Parathyroid adenoma (tissue), 2 donors: Measurements from ENCODE around the gene ADAMTS19.

ENCODE experiments used
- H2AFZ ChIP-seq: fragments of 300-600 bp; sonication (generic); one replicate; pipeline ENCODE4 v1.7.0; 2017; ENCODE audit warnings: antibody characterized with exemption, mild to moderate bottlenecking
- H3K27ac ChIP-seq: fragments of 300-600 bp; sonication (generic); one replicate; pipeline ENCODE4 v1.7.0; 2017
- H3K27me3 ChIP-seq: fragments of 300-600 bp; sonication (generic); one replicate; pipeline ENCODE4 v1.7.0; 2017; ENCODE audit warnings: low read length; ENCODE audit not compliant: control insufficient read depth, insufficient read depth
- H3K36me3 ChIP-seq: fragments of 300-600 bp; sonication (generic); one replicate; pipeline ENCODE4 v1.7.0; 2017; ENCODE audit warnings: low read length; ENCODE audit not compliant: control insufficient read depth, insufficient read depth
- H3K4me1 ChIP-seq: fragments of 300-600 bp; sonication (generic); one replicate; pipeline ENCODE4 v1.7.0; 2017; ENCODE audit warnings: control low read depth
- H3K4me2 ChIP-seq: fragments of 300-600 bp; sonication (generic); one replicate; pipeline ENCODE4 v1.7.0; 2017; ENCODE audit warnings: low read length
- H3K4me3 ChIP-seq: fragments of 300-600 bp; sonication (generic); one replicate; pipeline ENCODE4 v1.7.0; 2017; ENCODE audit warnings: low read depth, low read length
- H3K79me2 ChIP-seq: fragments of 300-600 bp; sonication (generic); one replicate; pipeline ENCODE4 v1.7.0; 2017; ENCODE audit warnings: control low read depth
- H3K9ac ChIP-seq: fragments of 300-600 bp; sonication (generic); one replicate; pipeline ENCODE4 v1.7.0; 2017; ENCODE audit warnings: mild to moderate bottlenecking
- H3K9me3 ChIP-seq: fragments of 300-600 bp; sonication (generic); one replicate; pipeline ENCODE4 v1.7.0; 2017; ENCODE audit warnings: low read length; ENCODE audit not compliant: control insufficient read depth
- CTCF ChIP-seq: fragments of 300-600 bp; sonication (generic); IDR thresholded peaks from one replicate; pipeline ENCODE4 v1.7.0; 2017; ENCODE audit warnings: antibody characterized with exemption, mild to moderate bottlenecking
- donor health status: primary hyperparathyroidism.

The ADAMTS19 gene

GRCh38 chr5:129459777-129460671 is at the start of gene ADAMTS19:
Gene ADAMTS19, plus strand, starts transcription at chr5:129460298. Its CDS starts 94 bp downstream, at chr5:129460392.
- no peak for TF ChIP-seq CTCF
- H3K36me3 ChIP-seq: no peaks in the 10 kb centered on the region
- H3K4me3 ChIP-seq: peak within 1 kb of the TSS; percentile 51
- no peaks in the 10 kb centered on the region for H3K27me3 ChIP-seq
- H2AFZ ChIP-seq: no peak within 1 kb of the TSS
- no peak within 1 kb of the TSS for H3K27ac ChIP-seq
- H3K4me1 ChIP-seq: no peaks in the 10 kb centered on the region
- H3K79me2 ChIP-seq: no peaks in the 10 kb centered on the region
- H3K4me2 ChIP-seq: peak within 1 kb of the TSS; percentile 82
- H3K9ac ChIP-seq: no peak within 1 kb of the TSS
- H3K9me3 ChIP-seq: no peaks in the 10 kb centered on the region

DNA sequence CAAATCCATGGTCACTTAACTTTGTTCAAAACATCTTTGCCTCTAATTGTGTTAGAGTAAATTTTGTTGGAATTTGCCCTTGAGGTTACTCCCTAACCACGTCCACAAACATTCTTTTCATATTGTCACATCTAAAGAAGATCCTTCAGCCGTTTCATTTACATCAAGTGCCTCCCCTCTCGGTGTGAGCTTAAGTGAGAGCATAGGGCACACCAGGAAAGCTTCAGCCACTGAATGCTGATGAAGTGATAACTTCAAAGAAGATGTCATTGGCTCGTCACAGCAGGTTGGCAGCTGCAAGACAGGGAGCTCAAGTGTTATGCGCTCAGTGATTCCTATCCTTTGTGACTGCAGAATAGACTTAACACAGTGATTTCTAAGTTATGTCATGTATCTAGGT is 49.6 kb upstream of the ADAMTS19 start:
- Histone ChIP-seq H3K4me1 (no peaks in the 10 kb centered on the region), H3K27ac (no peak overlapping the region), H3K9me3 (no peaks in the 10 kb centered on the region), H2AFZ (no peak overlapping the region), H3K27me3 (no peaks in the 10 kb centered on the region), H3K4me3 (no peak overlapping the region), H3K9ac (no peak overlapping the region), H3K36me3 (no peaks in the 10 kb centered on the region), H3K79me2 (no peaks in the 10 kb centered on the region), H3K4me2 (no peak overlapping the region)
- no peak for TF ChIP-seq CTCF

- H2AFZ ChIP-seq: no peak overlapping the region
- H3K4me1 ChIP-seq: no peaks in the 10 kb centered on the region
Measured at GRCh38 chr5:129412721-129413120, 47.4 kb upstream of the ADAMTS19 start.

DNA sequence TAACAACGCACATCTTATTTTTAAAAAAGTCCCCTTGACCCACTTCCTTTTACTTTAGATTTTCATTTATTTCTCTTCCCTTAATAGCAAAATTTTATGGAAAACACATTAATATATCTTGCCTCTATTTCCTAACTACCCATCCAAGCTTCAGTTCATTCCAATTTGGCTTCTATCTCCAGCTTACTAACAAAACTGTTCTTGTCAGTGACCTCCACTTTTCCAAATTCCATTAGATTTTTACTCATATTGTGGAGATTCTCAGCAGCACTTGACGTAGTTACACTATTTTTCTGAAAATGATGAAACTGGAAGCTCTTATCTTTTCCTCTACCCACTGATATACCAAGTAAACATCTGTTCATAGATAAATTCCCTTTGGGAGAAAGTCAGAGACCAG is 46.5 kb upstream of the ADAMTS19 start:
- H3K4me3 ChIP-seq: no peak overlapping the region
- no peaks in the 10 kb centered on the region for H3K27me3 ChIP-seq
- H3K4me2 ChIP-seq: no peak overlapping the region
- no peaks in the 10 kb centered on the region for H3K36me3 ChIP-seq
- H2AFZ ChIP-seq: no peak overlapping the region
- no peaks in the 10 kb centered on the region for H3K79me2 ChIP-seq
- H3K4me1 ChIP-seq: no peaks in the 10 kb centered on the region
- no peak overlapping the region for H3K9ac ChIP-seq
- H3K9me3 ChIP-seq: no peaks in the 10 kb centered on the region
- no peak overlapping the region for H3K27ac ChIP-seq
- TF ChIP-seq CTCF: no peak

More at GRCh38 chr5:129412721-129413120, 47.4 kb upstream of the ADAMTS19 start:
- Histone ChIP-seq H3K27ac (no peak overlapping the region), H3K4me3 (no peak overlapping the region), H3K9me3 (no peaks in the 10 kb centered on the region), H3K4me2 (no peak overlapping the region), H3K9ac (no peak overlapping the region), H3K79me2 (no peaks in the 10 kb centered on the region), H3K36me3 (no peaks in the 10 kb centered on the region), H3K27me3 (no peaks in the 10 kb centered on the region)
- no peak for TF ChIP-seq CTCF

GRCh38 chr5:129419292-129419691 is 40.8 kb upstream of the ADAMTS19 start:
- H3K79me2 ChIP-seq: no peaks in the 10 kb centered on the region
- TF ChIP-seq CTCF: no peak
- H3K36me3 ChIP-seq: no peaks in the 10 kb centered on the region
- no peak overlapping the region for H3K9ac ChIP-seq
- no peaks in the 10 kb centered on the region for H3K27me3 ChIP-seq
- H3K4me1 ChIP-seq: no peaks in the 10 kb centered on the region
- H3K4me3 ChIP-seq: no peak overlapping the region
- no peaks in the 10 kb centered on the region for H3K9me3 ChIP-seq
- H2AFZ ChIP-seq: no peak overlapping the region
- no peak overlapping the region for H3K27ac ChIP-seq
- H3K4me2 ChIP-seq: no peak overlapping the region
